Raji (cell line): Measurements from ENCODE around the gene VRK2.

Source experiments
- POLR2A ChIP-seq: IDR thresholded peaks from 2 replicates; pipeline ENCODE4 v1.6.1; 2011; ENCODE audit warnings: low read depth, low read length, control low read depth; ENCODE audit not compliant: insufficient read depth

Gene VRK2

DNA sequence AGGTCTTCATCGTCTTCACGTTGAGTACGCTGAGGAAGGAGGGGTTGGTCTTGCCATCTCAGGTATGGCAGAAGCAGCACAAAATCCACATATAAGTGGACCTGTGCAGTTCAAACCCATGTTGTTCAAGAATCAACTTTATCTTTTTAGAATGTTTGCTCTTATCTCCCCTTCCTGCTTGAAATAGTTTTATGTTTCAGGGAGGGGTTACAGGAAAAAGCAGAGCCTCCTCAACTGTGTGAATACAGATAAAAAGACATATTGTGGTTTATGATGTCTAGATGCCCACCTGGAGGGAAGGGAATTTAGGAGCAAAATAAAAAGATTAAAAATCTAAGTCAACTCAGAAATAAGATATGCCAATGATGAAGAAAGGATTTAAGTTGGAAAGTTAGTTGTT lies 75.9 kb downstream of the VRK2 start:
- TF ChIP-seq POLR2A, result no peak

DNA sequence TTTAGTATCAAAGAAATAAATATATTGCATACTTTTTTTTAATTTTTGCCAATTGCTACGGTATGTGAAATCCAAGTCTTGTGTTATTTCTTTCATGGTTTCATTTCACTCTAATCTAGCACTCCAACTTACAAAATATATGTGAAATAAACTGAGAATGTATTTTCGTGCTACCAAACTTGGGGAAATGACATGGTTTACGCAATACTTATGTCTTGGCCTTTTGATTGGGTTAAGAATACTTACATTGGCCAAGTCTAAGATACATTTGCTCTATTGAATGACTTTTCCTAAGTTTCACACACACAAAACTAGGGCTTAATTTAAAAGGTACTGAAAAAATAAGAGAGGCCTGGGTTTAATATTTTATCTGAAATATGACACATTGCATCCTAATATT lies 80.5 kb downstream of the VRK2 start:
- TF ChIP-seq POLR2A, result no peak

DNA sequence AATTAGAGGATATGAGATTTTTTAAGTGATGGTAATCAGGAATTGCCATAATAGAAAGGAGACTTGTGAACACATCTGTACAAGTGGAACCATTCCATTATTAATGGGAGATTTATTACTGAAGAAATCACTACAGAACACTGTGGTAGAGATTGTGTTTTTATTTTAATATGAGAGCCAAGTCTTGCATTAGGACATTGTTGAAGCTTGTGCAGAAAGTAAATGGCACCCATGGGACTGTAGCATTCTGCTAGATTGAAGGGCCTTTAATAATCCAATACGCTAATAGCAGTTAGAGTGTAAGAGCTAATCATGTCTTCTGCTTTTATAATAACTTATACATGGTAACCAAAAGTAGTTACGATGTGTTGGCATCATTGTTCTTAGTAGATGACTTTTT lies 83.6 kb downstream of the VRK2 start:
- no peak for TF ChIP-seq POLR2A

DNA sequence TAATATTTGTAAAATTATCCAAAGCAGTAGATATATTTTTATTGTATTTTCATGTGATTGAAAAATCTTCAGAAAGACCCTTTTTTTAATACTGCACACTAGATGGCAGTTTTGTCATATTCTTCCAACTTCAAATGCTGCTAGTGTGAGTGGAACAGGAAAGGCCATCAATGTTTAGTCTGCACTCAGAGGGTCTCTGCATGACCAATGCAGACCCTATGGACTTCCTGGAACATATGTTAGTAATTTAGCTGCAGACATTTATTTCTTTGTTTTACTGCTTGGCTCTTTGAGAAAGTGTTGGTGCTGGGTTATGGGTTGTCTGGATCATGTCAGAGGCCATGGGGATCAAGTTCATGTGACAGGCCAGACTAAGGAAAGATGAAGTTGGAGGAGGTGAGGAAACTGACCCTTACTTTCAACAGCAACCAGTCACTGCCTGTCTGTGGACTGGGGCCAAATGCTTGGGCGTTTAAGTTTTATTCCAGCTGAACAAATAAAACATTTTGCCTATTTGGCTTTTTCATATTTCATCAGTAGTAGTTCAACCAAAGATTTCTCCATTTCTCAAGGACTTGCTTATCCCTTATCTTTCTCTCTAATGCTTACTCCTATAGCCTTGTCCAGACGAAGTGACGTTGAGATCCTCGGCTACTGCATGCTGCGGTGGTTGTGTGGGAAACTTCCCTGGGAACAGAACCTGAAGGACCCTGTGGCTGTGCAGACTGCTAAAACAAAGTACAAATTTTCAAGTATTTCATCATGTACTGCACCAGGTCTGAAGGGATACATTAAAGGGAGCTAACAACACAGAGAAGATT lies 84.8 kb downstream of the VRK2 start:
- TF ChIP-seq POLR2A, result no peak

DNA sequence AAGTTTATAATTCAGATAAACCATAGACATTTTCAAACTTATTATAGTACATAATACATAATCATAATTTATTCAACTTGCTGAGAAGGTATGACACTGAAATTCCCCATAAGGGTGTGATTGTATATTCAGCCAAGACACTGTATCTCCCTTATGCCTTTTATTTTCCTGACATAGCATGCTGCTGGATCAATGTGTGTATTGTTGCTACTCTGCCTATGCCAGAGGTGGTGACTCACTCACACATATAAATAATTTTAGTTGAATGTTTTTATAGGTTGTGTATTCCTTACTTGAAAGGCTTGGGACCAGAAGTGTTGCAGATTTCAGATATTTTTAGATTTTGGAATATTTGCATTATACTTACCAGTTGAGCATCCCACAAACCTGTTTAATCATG lies 86.8 kb downstream of the VRK2 start:
- no peak for TF ChIP-seq POLR2A

DNA sequence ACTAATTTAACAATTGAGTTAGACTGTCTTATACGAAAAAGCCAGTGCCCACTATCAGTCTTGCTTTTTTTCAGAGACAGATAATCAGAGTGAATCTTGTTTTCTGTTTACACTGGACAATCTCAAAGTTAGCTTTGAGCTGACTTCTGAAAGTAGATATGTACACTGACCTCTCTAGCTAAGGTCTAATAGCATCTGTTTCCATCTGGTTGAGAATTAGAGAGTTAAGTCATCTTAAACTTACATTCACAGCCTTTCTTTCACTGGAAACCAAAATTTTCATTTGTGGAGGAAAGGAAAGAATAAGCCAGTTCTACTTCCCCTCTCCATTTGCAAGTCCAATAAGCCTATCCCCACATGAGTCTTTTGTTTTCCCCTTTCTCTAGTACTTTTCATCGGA lies 89.3 kb downstream of the VRK2 start:
- TF ChIP-seq POLR2A, result no peak

DNA sequence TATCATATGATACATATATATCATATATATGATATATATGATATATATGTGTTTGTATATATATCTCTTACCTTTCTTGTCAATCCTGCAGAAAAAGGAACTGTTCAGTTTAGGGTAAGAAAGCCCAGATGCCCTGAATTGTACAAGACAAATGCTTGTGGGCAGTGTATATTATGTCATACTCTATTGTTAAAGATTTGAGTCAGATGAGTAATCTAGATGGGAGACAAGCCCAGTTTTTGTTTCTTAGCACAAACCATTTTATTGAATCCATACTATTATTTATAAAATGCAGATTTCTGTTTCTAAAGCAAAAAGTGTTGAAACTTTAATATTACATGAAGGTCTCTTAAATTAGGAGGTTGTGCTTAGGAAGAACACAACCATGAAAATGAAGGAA lies 90.6 kb downstream of the VRK2 start:
- no peak for TF ChIP-seq POLR2A

DNA sequence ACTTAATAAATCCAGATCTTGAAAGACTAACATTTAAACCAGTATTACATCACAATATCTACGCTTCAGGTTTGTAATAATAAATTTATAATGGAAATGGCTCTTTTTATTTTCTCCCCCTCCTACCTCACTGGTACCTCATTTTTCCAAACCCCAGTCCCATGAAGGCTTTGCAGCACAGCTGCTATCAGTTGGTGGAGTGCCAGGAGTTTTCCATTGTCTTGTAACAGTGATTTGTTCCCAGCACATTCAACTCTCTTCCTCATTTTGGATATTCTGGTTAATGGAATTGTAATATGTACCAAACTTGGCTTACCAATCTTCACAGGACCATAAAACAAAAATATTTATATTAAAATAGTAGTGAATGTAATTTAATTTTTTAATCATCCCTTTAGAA lies 91.2 kb downstream of the VRK2 start:
- no peak for TF ChIP-seq POLR2A

DNA sequence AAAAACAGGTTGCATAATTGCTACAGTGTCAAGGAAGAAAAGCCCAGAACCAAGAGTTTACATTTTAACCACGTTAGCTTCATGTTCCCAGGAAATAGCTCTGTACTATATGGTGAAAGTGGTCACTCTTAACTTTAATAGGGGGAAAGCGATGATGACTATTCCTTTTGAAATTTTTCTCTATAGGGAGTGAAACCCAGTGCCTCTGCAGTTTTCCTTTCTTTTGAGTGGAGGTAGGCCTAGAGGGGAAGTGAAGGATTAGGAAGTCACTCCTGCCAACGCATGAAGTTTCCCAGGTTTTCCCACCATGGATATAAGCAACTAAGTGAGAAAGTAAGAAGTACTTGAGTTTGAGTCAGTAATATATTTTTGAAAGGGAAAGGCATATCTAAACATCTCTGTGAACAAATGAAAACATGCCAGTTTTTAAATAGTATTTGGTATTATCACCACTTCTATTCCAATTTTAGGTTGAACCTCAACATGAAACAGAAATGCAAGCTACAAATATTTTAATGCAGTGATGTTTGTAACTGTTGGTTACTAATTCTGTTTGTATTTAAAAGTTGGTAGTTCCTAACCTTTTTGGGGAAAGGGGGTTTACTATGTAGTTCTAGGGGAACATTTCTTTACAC lies 91.9 kb downstream of the VRK2 start:
- TF ChIP-seq POLR2A, result no peak

DNA sequence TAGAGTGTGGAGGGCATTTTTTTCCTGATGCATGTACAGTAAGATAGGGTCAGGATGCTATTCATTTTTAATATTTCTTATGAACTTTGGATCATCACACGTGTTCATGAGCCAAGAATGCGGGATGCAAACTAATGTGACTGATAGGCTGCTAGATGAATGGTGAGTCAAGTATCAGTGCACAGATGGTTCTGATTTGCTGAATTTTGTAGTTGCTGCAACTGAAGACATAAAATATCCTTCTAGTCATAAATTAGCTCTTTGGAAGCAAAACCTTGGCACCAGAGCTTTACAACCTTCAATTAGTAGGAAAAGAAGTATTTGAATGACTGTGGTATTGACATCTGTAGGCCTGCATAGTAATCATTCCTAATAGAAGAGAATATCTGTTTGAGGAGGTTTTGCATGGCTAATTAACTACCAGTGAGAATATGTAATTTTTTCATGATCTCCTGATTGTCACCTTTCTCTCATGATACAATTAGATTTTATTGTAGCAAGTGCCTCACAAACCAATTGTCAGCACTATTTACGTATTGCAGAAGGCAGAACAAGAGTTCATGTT lies 94.0 kb downstream of the VRK2 start:
- no peak for TF ChIP-seq POLR2A

DNA sequence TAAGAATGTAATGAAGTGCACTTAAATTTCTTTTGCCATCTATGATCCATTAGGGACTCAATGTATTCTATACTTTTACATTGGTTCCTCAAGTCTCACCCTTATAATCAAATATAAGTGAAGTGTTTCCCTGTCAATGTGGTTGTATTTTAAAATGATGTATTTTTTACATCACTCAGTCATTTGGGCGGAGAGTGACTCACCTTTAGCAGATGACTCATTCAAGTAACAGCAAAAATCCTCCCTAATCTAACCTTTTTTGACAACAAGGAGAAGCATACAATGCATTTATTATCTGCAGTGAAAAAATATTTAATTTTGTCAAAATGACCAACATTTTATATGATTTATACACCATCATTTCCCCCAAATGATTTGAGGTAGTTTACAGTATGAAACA lies 100.1 kb downstream of the VRK2 start:
- TF ChIP-seq POLR2A, result no peak

DNA sequence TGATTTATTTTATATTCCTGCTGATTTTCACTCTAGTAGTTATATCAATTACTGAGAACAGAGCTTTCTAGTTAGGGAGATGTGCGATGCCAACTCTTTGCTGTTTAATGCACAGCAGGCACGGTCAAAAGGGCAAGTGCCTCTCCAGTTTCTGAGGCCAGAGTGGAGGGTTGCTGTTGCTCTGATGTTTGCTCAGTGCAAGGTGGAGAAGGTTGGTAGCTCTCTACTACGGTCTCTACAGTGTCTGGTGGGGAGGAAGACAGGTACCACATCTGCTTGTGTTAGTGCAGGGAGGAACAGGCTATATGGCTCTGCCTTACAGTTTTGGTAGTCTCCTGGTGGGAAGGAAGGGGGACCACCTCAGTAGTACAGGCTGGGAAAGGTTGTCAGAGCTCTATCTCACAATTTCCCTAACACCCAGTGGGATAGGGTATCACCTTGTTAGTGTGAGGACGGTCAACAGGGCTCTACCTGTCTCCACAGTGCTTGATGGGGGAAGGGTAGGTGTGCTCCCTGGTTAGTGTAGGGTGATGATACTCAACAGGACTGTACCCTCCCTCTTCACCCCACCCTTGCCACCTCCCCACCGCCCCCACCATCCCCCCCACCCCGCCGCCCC lies 108.7 kb downstream of the VRK2 start:
- no peak for TF ChIP-seq POLR2A

DNA sequence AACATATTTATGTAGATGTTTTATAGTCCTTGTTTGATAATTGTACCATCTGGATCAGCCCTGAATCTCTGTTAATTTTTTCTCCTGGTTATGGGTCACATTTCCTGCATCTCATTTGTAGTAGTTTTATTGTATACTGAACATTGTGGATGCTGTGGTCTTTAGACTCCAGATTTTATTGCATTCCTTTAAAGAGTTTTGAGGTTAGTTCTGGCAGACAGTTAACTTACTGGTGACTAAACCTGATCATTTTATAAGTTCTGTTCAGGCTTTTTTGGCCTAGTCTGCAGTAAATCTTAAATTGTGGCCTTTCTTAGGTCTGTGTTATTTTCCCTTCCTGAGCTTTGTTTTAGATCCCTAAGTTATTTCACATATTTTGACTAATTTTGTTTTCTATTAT lies 110.2 kb downstream of the VRK2 start:
- TF ChIP-seq POLR2A, result no peak

DNA sequence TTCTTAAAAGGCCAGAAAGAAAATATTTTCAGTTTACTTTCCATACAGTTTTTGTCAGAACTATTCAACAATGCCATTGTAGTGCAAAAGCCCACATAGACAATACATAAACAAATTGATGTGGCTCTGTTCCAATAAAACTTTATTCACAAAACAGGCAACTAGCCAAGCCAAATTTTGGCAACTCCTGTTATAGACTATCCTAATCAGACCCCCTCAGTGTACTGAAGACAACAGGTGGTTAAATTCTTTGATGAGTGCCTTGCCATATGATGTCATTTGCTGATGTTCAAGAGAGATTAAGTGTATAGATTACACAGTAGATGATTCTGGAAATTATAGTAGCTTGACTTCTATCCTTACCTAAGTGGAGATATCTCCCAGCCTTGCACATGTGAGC lies 111.1 kb downstream of the VRK2 start:
- TF ChIP-seq POLR2A, result no peak

DNA sequence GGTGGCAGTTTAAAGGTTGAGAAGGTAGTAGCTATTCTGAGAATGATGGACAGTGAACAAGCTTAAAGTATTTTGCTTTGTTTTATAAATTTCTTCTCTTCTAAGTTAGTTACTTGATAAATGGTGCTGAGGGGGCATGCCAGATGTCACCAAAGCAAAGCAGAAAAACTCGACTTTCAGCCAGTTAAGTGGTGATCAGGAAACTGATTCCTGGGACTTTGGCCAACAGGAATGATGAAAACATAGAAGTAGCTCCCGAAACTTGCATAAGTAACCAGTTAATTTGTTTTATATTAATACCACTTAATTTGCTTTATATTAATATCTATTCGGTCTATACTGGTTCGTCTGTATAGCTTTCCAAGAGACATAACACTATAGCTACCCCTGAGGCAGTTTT lies 111.9 kb downstream of the VRK2 start:
- no peak for TF ChIP-seq POLR2A

DNA sequence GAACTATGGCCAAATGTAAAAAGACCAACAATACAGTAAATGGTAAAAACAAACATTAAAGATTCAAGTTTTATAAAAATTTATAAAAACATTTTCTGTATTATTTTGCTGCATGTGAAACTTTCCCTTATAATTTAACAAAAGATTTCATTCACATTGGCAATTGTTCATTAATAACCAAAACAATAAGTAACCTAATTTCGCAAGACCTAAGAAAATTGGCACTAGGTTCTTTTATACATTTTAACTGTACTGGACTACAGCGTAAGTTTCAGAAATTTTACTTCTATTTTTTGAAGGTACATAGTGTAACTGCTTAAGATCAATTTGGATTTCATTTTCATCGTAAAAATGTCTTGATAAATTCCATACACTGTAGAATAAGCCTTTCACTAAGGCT lies 117.3 kb downstream of the VRK2 start:
- no peak for TF ChIP-seq POLR2A

DNA sequence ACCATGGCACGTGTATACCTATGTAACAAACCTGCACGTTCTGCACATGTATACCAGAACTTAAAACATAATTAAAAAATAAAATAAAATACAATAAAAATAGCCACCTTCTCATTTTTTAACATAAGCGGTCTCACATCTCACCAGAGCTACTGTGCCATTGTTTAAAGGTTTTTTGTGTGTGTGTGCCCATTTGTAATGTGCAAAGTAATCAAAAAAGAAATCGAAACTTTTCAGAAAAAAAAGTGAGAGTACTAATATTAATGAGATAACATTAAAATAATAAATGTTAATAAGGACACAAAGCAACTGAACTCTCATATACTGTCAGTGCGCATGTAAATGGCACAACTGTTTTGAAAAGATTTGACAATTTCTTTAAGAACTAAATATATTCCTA lies 134.0 kb downstream of the VRK2 start:
- no peak for TF ChIP-seq POLR2A

DNA sequence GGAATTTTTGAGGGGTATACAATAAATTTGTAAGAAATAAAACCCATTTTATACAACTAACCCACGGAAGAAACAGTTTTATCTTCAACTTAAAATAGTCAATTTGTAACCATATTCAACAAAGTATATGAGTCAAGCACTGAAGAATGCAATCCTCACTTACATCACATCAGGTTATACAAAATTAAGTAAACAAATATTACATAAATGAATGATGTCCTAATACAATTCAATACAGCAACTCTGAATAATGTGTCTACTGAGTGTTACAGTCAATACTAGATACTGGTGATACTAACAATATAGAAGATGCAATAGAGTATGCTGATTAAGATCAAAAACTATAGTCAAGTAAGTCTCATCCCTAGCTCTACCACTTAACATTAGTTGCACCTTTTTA lies 135.9 kb downstream of the VRK2 start:
- no peak for TF ChIP-seq POLR2A
